ENCODE measurements around the gene CHID1.

Gene CHID1

GRCh38 chr11:875203-875602, 35.4 kb downstream of the CHID1 start:
- Histone ChIP-seq H3K4me3 (ENCODE audit: low read depth in 1 of 2, low read length in 1 of 2) (no peak overlapping the region), H3K27ac (no peak overlapping the region), H3K27me3 (no peaks in the 10 kb centered on the region), H3K9me3 (no peaks in the 10 kb centered on the region), H3K36me3 (peaks cover 8% of the 10 kb centered on the region), H3K4me1 (ENCODE audit: control insufficient read depth in 1 of 2, insufficient read depth in 1 of 2, low read depth in 1 of 2, low read length in 1 of 2) (no peaks in the 10 kb centered on the region)
- TF ChIP-seq CTCF (IDR thresholded peaks at IDR 0.05), result no peak

GRCh38 chr11:873706-874105, 36.9 kb downstream of the CHID1 start:
- H3K4me1 ChIP-seq (ENCODE audit: control insufficient read depth in 1 of 2, insufficient read depth in 1 of 2, low read depth in 1 of 2, low read length in 1 of 2), result no peaks in the 10 kb centered on the region
- no peak overlapping the region for H3K4me3 ChIP-seq (ENCODE audit: low read depth in 1 of 2, low read length in 1 of 2)
- H3K9me3 ChIP-seq, result no peaks in the 10 kb centered on the region
- no peak for TF ChIP-seq CTCF (IDR thresholded peaks at IDR 0.05)
- peaks cover 5% of the 10 kb centered on the region for H3K36me3 ChIP-seq
- no peak overlapping the region for H3K27ac ChIP-seq
- H3K27me3 ChIP-seq, result no peaks in the 10 kb centered on the region

GRCh38 chr11:872799-873198, 37.8 kb downstream of the CHID1 start:
- H3K36me3 ChIP-seq, result peaks cover 7% of the 10 kb centered on the region
- TF ChIP-seq CTCF (IDR thresholded peaks at IDR 0.05), result no peak
- H3K27me3 ChIP-seq, result no peaks in the 10 kb centered on the region
- no peaks in the 10 kb centered on the region for H3K4me1 ChIP-seq (ENCODE audit: control insufficient read depth in 1 of 2, insufficient read depth in 1 of 2, low read depth in 1 of 2, low read length in 1 of 2)
- H3K4me3 ChIP-seq (ENCODE audit: low read depth in 1 of 2, low read length in 1 of 2), result no peak overlapping the region
- no peaks in the 10 kb centered on the region for H3K9me3 ChIP-seq
- no peak overlapping the region for H3K27ac ChIP-seq

GRCh38 chr11:871472-871871, 39.1 kb downstream of the CHID1 start:
- Histone ChIP-seq H3K27me3 (no peaks in the 10 kb centered on the region), H3K9me3 (no peaks in the 10 kb centered on the region), H3K27ac (no peak overlapping the region), H3K4me1 (ENCODE audit: control insufficient read depth in 1 of 2, insufficient read depth in 1 of 2, low read depth in 1 of 2, low read length in 1 of 2) (no peaks in the 10 kb centered on the region), H3K36me3 (peaks cover 7% of the 10 kb centered on the region), H3K4me3 (ENCODE audit: low read depth in 1 of 2, low read length in 1 of 2) (no peak overlapping the region)
- TF ChIP-seq CTCF (IDR thresholded peaks at IDR 0.05), result no peak

GRCh38 chr11:870418-870817, 40.2 kb downstream of the CHID1 start:
- H3K27me3 ChIP-seq, result no peaks in the 10 kb centered on the region
- no peak for TF ChIP-seq CTCF (IDR thresholded peaks at IDR 0.05)
- peaks cover 7% of the 10 kb centered on the region for H3K36me3 ChIP-seq
- H3K4me1 ChIP-seq (ENCODE audit: control insufficient read depth in 1 of 2, insufficient read depth in 1 of 2, low read depth in 1 of 2, low read length in 1 of 2), result no peaks in the 10 kb centered on the region
- no peak overlapping the region for H3K4me3 ChIP-seq (ENCODE audit: low read depth in 1 of 2, low read length in 1 of 2)
- H3K9me3 ChIP-seq, result no peaks in the 10 kb centered on the region
- H3K27ac ChIP-seq, result no peak overlapping the region

GRCh38 chr11:870127-870413, 40.5 kb downstream of the CHID1 start:
- no peak for TF ChIP-seq CTCF (IDR thresholded peaks at IDR 0.05)
- peaks cover 7% of the 10 kb centered on the region for H3K36me3 ChIP-seq
- H3K4me1 ChIP-seq (ENCODE audit: control insufficient read depth in 1 of 2, insufficient read depth in 1 of 2, low read depth in 1 of 2, low read length in 1 of 2), result no peaks in the 10 kb centered on the region
- no peak overlapping the region for H3K4me3 ChIP-seq (ENCODE audit: low read depth in 1 of 2, low read length in 1 of 2)
- no peaks in the 10 kb centered on the region for H3K9me3 ChIP-seq
- H3K27ac ChIP-seq, result no peak overlapping the region
- no peaks in the 10 kb centered on the region for H3K27me3 ChIP-seq
